ENCODE measurements around the gene NAALADL2.

DNA sequence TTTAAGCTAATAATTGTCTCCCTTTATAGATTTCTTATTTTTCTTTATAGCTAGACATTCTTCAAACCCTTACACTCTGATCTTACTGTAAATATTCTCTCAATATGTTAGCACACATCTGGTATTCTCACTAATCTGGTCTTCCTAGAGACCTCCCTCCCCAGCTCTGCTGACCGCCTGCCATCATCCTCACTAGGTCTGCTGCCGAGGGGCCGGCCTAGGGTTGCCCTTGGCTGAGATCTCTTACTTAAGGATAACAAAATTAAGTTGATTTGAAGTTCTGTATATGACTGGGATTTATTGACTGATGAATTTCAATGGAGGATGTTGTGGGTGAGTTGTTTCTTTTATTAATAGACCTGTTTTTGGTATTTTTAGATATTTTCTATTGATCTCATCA, 586.6 kb downstream of the NAALADL2 start:
- TF ChIP-seq, protein P1, sequence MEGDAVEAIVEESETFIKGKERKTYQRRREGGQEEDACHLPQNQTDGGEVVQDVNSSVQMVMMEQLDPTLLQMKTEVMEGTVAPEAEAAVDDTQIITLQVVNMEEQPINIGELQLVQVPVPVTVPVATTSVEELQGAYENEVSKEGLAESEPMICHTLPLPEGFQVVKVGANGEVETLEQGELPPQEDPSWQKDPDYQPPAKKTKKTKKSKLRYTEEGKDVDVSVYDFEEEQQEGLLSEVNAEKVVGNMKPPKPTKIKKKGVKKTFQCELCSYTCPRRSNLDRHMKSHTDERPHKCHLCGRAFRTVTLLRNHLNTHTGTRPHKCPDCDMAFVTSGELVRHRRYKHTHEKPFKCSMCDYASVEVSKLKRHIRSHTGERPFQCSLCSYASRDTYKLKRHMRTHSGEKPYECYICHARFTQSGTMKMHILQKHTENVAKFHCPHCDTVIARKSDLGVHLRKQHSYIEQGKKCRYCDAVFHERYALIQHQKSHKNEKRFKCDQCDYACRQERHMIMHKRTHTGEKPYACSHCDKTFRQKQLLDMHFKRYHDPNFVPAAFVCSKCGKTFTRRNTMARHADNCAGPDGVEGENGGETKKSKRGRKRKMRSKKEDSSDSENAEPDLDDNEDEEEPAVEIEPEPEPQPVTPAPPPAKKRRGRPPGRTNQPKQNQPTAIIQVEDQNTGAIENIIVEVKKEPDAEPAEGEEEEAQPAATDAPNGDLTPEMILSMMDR (IDR thresholded peaks at IDR 0.05): no peak
- no peak for TF ChIP-seq EZH2 (IDR thresholded peaks at IDR 0.05; ENCODE audit: borderline replicate concordance, insufficient read depth, low read depth, low read length, poor library complexity, severe bottlenecking)

Measured in B cell (primary cell).